Fibroblast of villous mesenchyme (primary cell): ENCODE data around the gene GFOD1. TPM values are rescaled to one million over a fixed set of nuclear protein-coding genes. Genes with fewer than 3 reads are reported as not detected.

ENCODE experiments used
- DNase-seq: peaks from one replicate; pipeline ENCODE4 v3.0.0-alpha.2; 2010; ENCODE audit warnings: low read depth
- H3K4me3 ChIP-seq: 2 replicates; pipeline ENCODE4 v1.5.1; 2011; ENCODE audit warnings: low read depth, mild to moderate bottlenecking, low read length
- CTCF ChIP-seq: IDR thresholded peaks from 2 replicates; pipeline ENCODE4 v1.5.1; 2012; ENCODE audit warnings: low read depth, mild to moderate bottlenecking, low read length; ENCODE audit not compliant: insufficient read depth
- total RNA-seq: library from RNA; depleted of rRNA; stranded (reverse); fragments of >200 nt; gene quantifications from 2 replicates; pipeline ENCODE4 v1.2.3, GENCODE V29; 2012

The GFOD1 gene
- total RNA-seq, 1 donor: 4.7 TPM

GRCh38 chr6:13370623-13371022, 116.8 kb downstream of the GFOD1 start:
- no peak overlapping the region for H3K4me3 ChIP-seq
- no peak for TF ChIP-seq CTCF
- no peak for DNase-seq

- no peak overlapping the region for H3K4me3 ChIP-seq
- DNase-seq: no peak
- no peak for TF ChIP-seq CTCF
Observed at GRCh38 chr6:13369591-13369990, 117.8 kb downstream of the GFOD1 start.

- TF ChIP-seq CTCF: no peak
- no peak overlapping the region for H3K4me3 ChIP-seq
- DNase-seq: peak; percentile 25
Observed at GRCh38 chr6:13368731-13369115, 118.7 kb downstream of the GFOD1 start.

GRCh38 chr6:13368079-13368730, 119.2 kb downstream of the GFOD1 start:
- TF ChIP-seq CTCF: no peak
- no peak overlapping the region for H3K4me3 ChIP-seq
- DNase-seq: no peak

GRCh38 chr6:13367396-13367795, 120.0 kb downstream of the GFOD1 start:
- DNase-seq: no peak
- no peak overlapping the region for H3K4me3 ChIP-seq
- TF ChIP-seq CTCF: no peak

- no peak for DNase-seq
- TF ChIP-seq CTCF: no peak
- no peak overlapping the region for H3K4me3 ChIP-seq
Observed at GRCh38 chr6:13365320-13365719, 122.1 kb downstream of the GFOD1 start.

GRCh38 chr6:13364842-13365241, 122.6 kb downstream of the GFOD1 start:
- TF ChIP-seq CTCF: no peak

More at GRCh38 chr6:13364842-13365241, 122.6 kb downstream of the GFOD1 start:
- no peak for DNase-seq
- H3K4me3 ChIP-seq: no peak overlapping the region
